RPMI7951 (cell line): ENCODE data around the gene EIF3J. TPM values are rescaled to one million over a fixed set of nuclear protein-coding genes. Genes with fewer than 3 reads are reported as not detected.

Experiments
- DNase-seq: peaks from one replicate; pipeline ENCODE4 v3.0.0-alpha.2; 2012; ENCODE audit warnings: low read depth
- total RNA-seq: library from RNA; depleted of rRNA; stranded (reverse); fragments of >200 nt; shearing (Covaris generic); gene quantifications from 2 replicates; pipeline ENCODE4 v1.2.3, GENCODE V29; 2014; rRNA removed

EIF3J gene
- total RNA-seq, 1 experiment from 2014 or later: 44.9 TPM

DNA sequence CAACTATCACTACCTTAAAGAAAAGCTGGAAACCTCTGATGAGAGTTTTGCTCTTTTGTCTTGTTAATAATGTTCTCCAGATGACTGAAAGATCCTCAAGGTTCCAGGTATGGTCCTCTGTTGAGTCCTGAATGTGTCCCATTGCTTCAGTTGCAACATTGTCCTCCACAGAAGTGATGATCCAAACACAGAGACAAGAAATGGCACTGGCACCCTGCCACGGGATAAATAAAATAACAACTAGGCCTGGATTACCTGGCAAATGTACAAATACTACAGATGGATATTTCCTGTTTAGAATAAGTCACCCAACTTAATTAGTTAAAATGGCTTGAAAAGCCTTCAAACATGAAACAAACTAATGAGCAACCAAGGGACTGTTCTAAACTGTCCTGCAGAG is 58.3 kb downstream of the EIF3J start:
- DNase-seq: no peak

DNA sequence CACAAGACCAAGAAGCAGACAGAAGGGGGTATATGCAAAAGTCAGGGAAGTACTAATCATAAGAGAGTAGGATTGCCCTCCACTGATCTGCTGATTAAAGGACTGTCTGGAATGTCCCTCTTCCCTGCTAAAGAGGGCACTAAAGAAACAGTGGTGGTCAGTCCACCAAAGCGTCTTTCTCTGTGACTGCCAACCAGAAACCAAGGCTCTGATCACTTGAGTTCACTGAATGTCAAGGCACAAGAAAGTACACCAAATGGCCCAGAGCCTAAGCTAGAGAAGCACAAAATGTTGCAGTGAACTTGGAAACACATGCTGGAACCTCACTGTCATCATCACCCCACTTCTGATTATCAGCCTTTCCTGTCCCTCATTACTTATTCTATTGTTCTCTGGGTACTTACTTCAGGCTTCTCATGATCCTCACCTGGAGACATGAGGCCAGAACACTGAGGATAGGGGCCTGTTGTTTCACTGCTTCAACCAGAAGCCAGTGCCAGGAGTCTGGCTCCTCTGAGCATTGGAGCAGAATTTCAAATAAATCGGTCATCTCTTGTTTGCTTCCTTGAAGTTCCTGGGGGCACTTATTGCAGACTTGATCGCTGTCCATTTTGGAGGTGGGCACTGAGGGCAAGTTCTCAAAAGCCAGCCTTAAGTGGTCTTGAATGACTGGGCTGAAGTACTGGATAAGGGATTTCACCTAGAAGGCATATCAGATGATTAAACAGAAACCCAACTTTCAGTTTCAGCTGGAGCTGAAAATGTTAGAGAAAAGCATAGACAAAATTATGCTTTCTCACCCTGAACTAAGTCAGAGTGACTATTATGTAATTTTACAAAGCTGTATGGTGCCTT is 58.9 kb downstream of the EIF3J start:
- no peak for DNase-seq

DNA sequence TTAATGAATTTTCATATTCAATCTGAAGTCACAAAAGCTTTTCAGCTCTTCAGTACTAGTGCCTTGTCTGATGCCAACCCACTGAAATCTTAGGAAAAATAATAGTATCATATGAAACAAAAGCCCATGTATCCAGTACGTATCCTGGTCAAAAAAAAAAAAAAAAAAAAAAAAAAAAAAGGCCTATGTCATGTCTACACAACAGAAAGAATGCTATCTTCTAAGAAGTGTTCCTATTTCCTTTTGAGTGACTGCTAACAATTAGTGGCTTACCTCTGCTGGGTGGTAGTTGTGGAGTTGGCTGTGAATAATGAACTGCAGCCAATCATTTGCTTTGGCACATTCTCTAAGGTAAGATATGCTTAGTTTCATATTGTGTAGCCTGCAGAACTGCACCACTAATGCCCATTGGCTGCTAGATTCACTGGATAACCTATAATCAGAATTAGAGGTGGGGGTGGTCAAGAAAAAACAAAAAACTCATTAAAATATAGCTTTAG is 59.6 kb downstream of the EIF3J start:
- no peak for DNase-seq

DNA sequence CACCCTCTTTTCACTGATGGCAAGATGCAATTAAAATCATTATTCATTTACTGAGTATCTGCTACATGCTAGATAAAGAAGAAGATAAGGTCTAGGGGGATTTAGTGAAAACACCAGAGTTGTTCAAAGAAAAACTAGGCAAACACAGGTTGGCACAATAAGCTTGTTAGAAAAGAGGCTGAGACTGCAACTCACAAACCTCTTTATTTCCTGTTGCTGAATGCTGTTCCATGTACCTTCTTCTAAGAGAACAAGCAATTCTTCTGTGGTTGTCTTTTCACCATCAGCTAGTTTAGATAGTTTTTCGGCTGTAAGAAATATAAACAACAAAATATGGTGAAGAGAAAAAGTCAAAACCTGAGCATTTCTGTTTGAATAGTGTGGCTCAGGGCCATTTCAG is 61.1 kb downstream of the EIF3J start:
- no peak for DNase-seq

DNA sequence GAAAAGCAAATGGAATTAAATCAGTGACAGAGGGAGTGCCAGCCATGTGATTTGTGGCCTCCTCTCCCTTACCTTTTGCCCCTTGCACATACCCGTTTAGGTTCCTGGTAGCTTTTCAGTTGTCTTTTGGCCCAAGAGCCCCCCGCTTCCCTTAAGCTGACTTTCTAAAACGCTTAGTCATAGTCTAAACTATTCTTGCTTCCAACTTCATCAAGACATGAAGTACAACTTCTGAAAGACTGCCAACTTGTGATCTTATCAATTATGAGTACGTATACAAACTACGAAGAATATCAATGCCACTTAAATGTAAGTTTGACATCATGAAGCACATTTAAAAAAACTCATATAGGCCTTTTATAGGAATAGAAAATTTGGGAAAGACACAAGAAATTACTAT is 61.9 kb downstream of the EIF3J start:
- DNase-seq: no peak

DNA sequence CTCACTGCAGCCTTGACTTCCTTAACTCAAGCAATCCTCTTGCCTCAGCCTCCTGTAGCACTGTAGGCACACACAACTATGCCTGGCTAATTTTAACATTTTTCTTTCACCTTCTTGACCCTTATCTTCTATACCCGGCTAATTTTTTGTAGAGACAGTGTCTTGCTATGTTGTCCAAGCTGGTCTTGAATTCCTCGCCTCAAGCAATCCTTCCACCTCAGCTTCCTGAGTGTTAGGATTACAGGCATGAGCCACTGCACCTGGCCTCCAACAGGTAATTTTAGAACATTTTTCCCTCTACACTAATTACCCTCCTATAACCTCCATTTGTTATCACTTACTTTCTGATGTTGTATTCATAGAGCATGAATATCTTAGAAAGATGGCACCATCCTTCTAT is 66.2 kb downstream of the EIF3J start:
- DNase-seq: no peak

DNA sequence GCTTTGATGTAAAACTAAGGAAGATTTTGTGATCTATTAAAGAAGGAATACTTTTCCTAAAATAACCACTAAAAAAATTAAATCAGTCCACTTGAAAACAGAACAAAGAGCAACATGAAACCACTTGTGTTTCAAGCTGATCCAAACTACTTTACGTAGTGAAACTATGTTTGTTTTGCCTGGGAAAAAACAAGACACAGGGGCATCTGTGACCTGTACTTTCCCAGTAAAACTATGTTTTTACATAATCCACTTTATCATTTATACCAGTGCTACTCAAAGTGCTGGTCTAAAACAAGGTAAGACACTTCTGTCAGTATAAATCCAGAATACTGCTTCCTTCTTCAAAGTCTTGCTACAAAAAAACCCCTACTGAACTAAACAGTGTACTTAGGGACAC is 69.8 kb downstream of the EIF3J start:
- DNase-seq: no peak

Other genes starting within 250 kb of the EIF3J start
- 107 and 115 TPM in 2 replicates for gene GOLM2, start 248.4 kb upstream of the EIF3J start, total RNA-seq
- 116 and 121 TPM in 2 replicates for gene CTDSPL2, start 109.5 kb upstream of the EIF3J start, total RNA-seq
- gene SPG11, start 126.5 kb downstream of the EIF3J start, total RNA-seq: 44.6 and 50.5 TPM in 2 replicates
- 0.20 and 1.1 TPM in 2 replicates for gene PATL2, start 174.2 kb downstream of the EIF3J start, total RNA-seq
- 9,682 and 10,210 TPM in 2 replicates for gene B2M, start 174.4 kb downstream of the EIF3J start, total RNA-seq
- gene TRIM69, start 199.4 kb downstream of the EIF3J start, total RNA-seq: 10.5 and 13.9 TPM in 2 replicates